AG04450 (cell line): ENCODE results near the gene RNASE7. TPM values are rescaled to one million over a fixed set of nuclear protein-coding genes. Genes with fewer than 3 reads are reported as not detected.

ENCODE experiments used
- CTCF ChIA-PET: fragments of 300-600, 350-600 bp; formaldehyde crosslinking; extraction: SDS; loops from one replicate; lab custom pipeline; 2022; ENCODE audit warnings: antibody characterized with exemption, inconsistent platforms; lab: Charles Lee
- POLR2A ChIA-PET: fragments of 350-600 bp; formaldehyde crosslinking; extraction: SDS; loops from one replicate; lab custom pipeline; 2021; ENCODE audit warnings: antibody characterized with exemption, inconsistent platforms; lab: Yijun Ruan, JAX
- DNase-seq: peaks from one replicate; pipeline ENCODE4 v3.0.0-alpha.2; 2011; ENCODE audit warnings: low read depth, low spot score
- H3K27ac ChIP-seq: one replicate; pipeline ENCODE4 v1.5.1; 2012; ENCODE audit warnings: low read depth, low read length, control low read depth
- H3K27me3 ChIP-seq: one replicate; pipeline ENCODE4 v1.6.0; 2012; ENCODE audit warnings: low read length; ENCODE audit not compliant: control insufficient read depth, insufficient read depth
- H3K4me3 ChIP-seq: 2 replicates; pipeline ENCODE4 v1.5.1; 2011; ENCODE audit warnings: mild to moderate bottlenecking, low read depth, low read length, control low read depth
- H3K9me3 ChIP-seq: 2 replicates; pipeline ENCODE4 v1.5.1; 2012; ENCODE audit warnings: low read length; ENCODE audit not compliant: control insufficient read depth, insufficient read depth
- CTCF ChIP-seq: IDR thresholded peaks from 2 replicates; pipeline ENCODE4 v1.5.1; 2011; ENCODE audit warnings: low read depth, low read length, control low read depth, inconsistent platforms
- polyA plus RNA-seq: library from polyadenylated mRNA; depleted of rRNA; stranded (reverse); fragments of >200 nt; gene quantifications from 2 replicates; pipeline ENCODE4 v1.2.3, GENCODE V29; 2011

RNASE7 gene
- polyA plus RNA-seq, 1 experiment = not detected

GRCh38 chr14:21029917-21030316 is 12.2 kb upstream of the RNASE7 start, which contains the start of gene TPPP2:
TSS of gene TPPP2 (plus strand) at chr14:21030217. CDS start at chr14:21030582, 365 bp downstream.
- ChIA-PET POLR2A (no interaction called here), CTCF (interaction anchor here (3.2 kb wide), 1 partner anchor 15 kb away, joined by 16 read pairs; no protein-coding TSS in a partner anchor)
- Histone ChIP-seq H3K9me3 (no peaks in the 10 kb centered on the region; the same call in 1 of the 2 replicates), H3K27ac (no peak within 1 kb of the TSS), H3K4me3 (no peak within 1 kb of the TSS), H3K27me3 (peaks cover 54% of the 10 kb centered on the region)
- TF ChIP-seq CTCF = no peak
- no peak for DNase-seq

- no peak overlapping the region for H3K27ac ChIP-seq
- POLR2A ChIA-PET = no interaction called here
- DNase-seq = no peak
- CTCF ChIA-PET = interaction anchor here (3.2 kb wide), 1 partner anchor 16 kb away, joined by 16 read pairs; no protein-coding TSS in a partner anchor
- H3K4me3 ChIP-seq = no peak overlapping the region
- peaks cover 54% of the 10 kb centered on the region for H3K27me3 ChIP-seq
- H3K9me3 ChIP-seq = no peaks in the 10 kb centered on the region; the same call in 1 of the 2 replicates
- no peak for TF ChIP-seq CTCF
Observed at GRCh38 chr14:21030531-21030930, 11.6 kb upstream of the RNASE7 start.

DNA sequence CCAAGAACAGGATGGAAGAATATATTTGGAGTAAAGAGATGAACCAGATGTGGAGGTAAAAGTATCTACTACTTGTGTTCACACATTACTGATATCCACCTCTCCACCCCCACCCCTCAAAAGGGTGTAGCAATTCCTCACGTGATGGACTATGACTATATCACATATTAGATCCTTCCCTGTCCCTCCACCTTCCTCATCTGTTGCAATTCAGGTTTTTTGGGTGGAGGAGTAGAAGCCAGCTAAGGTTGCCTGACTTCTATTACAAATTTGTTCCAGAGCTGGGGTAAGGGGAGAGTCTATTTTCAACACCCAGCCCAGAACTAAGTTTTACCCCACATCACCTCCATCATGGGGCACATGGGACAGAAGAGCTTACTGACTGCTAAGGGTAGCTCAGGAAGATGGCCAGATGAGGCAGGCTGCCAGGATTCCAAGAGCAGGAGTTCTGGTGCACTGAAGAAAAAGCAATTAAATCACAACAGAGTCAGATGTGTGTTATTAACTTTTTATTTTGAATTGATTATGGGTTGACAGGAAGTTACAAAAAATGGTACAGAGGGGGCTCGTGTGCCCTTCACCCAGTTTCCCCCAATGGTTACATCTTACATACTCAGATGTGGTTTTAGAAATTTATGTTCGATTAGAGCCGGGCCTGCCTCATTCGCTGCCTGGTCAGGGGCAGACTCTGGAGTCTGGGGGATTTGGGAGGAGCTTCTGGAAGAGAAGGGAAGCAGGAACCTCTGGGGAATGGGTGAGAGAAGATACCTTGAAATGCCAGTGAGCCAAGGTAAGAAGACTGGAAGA is 9.6 kb upstream of the RNASE7 start:
- DNase-seq = no peak
- Histone ChIP-seq H3K27me3 (peaks cover 42% of the 10 kb centered on the region), H3K4me3 (no peak overlapping the region), H3K9me3 (no peaks in the 10 kb centered on the region), H3K27ac (no peak overlapping the region)
- no peak for TF ChIP-seq CTCF
- POLR2A ChIA-PET = no interaction called here
- CTCF ChIA-PET = interaction anchor here (0.5 to 3.6 kb wide), 6 partner anchors 7 to 62 kb away, joined by 3 to 24 read pairs (median 3); no protein-coding TSS in a partner anchor

DNA sequence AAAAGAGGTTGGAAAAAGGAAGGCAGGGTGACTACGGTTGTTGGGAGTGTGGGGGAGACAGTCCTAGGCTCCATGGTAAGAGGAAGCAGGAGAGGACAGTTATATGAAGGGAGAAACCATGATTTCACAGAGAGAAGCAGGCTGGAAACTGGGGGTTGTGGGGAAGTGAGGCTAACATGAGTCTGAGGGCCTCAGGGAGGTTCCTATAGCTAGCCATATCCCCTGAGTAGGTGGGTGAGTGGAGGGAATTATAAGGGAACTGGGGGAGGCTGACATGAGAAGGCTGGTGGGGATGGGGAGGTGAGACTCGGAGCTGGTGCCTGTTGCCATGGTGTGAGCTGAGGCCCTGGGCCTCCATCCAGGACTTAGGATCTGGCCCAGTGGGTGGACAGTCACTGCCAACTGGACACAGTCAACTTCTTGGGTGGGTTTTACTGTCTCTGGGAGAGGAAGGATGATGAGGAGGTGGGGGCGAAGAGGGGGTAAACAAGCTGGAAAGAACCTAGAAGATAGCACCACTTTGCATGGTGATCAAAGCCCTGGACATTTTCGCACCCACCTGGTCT is 8.9 kb upstream of the RNASE7 start:
- ChIA-PET CTCF (interaction anchor here (1.0 to 3.6 kb wide), 2 partner anchors 18 to 62 kb away, joined by 3 to 24 read pairs; no protein-coding TSS in a partner anchor), POLR2A (no interaction called here)
- no peak for DNase-seq

More for the DNA sequence above, 8.9 kb upstream of the RNASE7 start:
- Histone ChIP-seq H3K27me3 (peaks cover 42% of the 10 kb centered on the region), H3K4me3 (no peak overlapping the region), H3K9me3 (no peaks in the 10 kb centered on the region), H3K27ac (no peak overlapping the region)
- TF ChIP-seq CTCF = no peak
